Measurements from ENCODE around the gene PPT2. TPM values are rescaled to one million over a fixed set of nuclear protein-coding genes. Genes with fewer than 3 reads are reported as not detected.

Gene PPT2
- total RNA-seq, 3 donors from 2014 or later (not counting 1 experiment from before 2014, with no cell fraction given): 16.3 to 28.3 (median 19.0) TPM

GRCh38 chr6:32108094-32108627 is 45.8 kb upstream of the PPT2 start:
- 8% methylated on average over 15 of the region's 15 CpGs for WGBS (ENCODE audit: insufficient coverage)
- H3K4me3 ChIP-seq (ENCODE audit: low read length): no peak overlapping the region
- no peak overlapping the region for H3K27ac ChIP-seq (ENCODE audit: low read length)
- no peak for DNase-seq
- H3K9me3 ChIP-seq (ENCODE audit: control insufficient read depth, insufficient read depth, low read length): no peaks in the 10 kb centered on the region
- ATAC-seq: peak in 1 of 3 donors; percentile 11
- Mint-ChIP-seq H3K36me3 (no peaks in the 10 kb centered on the region), H3K4me3 (no peak overlapping the region), H3K4me1 (peaks cover 7 to 33% of the 10 kb centered on the region in 2 donors), H3K9me3 (no peaks in the 10 kb centered on the region), H3K27ac (no peak overlapping the region), H3K27me3 (ENCODE audit: low read depth in 2 of 2) (peaks cover 26 to 32% of the 10 kb centered on the region in 2 donors)
- no peaks in the 10 kb centered on the region for H3K36me3 ChIP-seq (ENCODE audit: control insufficient read depth, insufficient read depth, low read length)
- H3K27me3 ChIP-seq (ENCODE audit: control insufficient read depth, insufficient read depth, low read length): peaks cover 11% of the 10 kb centered on the region
- TF ChIP-seq CTCF (IDR thresholded peaks at IDR 0.05): no peak
- intact Hi-C loops (cut with micrococcal nuclease): no loop called here
- H3K4me1 ChIP-seq (ENCODE audit: control insufficient read depth, insufficient read depth, low read length): peaks cover 9% of the 10 kb centered on the region

GRCh38 chr6:32108727-32109113 is 45.2 kb upstream of the PPT2 start:
- H3K27ac Mint-ChIP-seq: no peak overlapping the region
- WGBS (ENCODE audit: insufficient coverage): 58% methylated on average over 6 of the region's 6 CpGs

GRCh38 chr6:32109114-32109764 is 44.7 kb upstream of the PPT2 start, which contains the start of gene TNXB:
Gene TNXB, minus strand, starts transcription at chr6:32109338. Its CDS starts 11,140 bp downstream, at chr6:32098198.
- Histone ChIP-seq H3K27me3 (ENCODE audit: control insufficient read depth, insufficient read depth, low read length) (peaks cover 11% of the 10 kb centered on the region), H3K36me3 (ENCODE audit: control insufficient read depth, insufficient read depth, low read length) (no peaks in the 10 kb centered on the region), H3K27ac (ENCODE audit: low read length) (no peak within 1 kb of the TSS), H3K4me3 (ENCODE audit: low read length) (no peak within 1 kb of the TSS), H3K9me3 (ENCODE audit: control insufficient read depth, insufficient read depth, low read length) (no peaks in the 10 kb centered on the region), H3K4me1 (ENCODE audit: control insufficient read depth, insufficient read depth, low read length) (peaks cover 9% of the 10 kb centered on the region)
- Mint-ChIP-seq H3K27me3 (ENCODE audit: low read depth in 2 of 2) (peaks cover 23 to 29% of the 10 kb centered on the region in 2 donors), H3K27ac (peak within 1 kb of the TSS in 1 of 2 donors; percentile 67), H3K36me3 (no peaks in the 10 kb centered on the region), H3K4me1 (peaks cover 7 to 33% of the 10 kb centered on the region in 2 donors), H3K9me3 (no peaks in the 10 kb centered on the region), H3K4me3 (no peak within 1 kb of the TSS)
- peak in 1 of 3 donors; percentile 34 for ATAC-seq
- 4% methylated on average over 11 of the region's 12 CpGs for WGBS (ENCODE audit: insufficient coverage)
- intact Hi-C loops (cut with micrococcal nuclease): no loop called here
- DNase-seq: no peak
- no peak for TF ChIP-seq CTCF (IDR thresholded peaks at IDR 0.05)

More at GRCh38 chr6:32108727-32109113, 45.2 kb upstream of the PPT2 start:
- Mint-ChIP-seq H3K9me3 (no peaks in the 10 kb centered on the region), H3K4me3 (no peak overlapping the region), H3K4me1 (peaks cover 7 to 33% of the 10 kb centered on the region in 2 donors), H3K36me3 (no peaks in the 10 kb centered on the region), H3K27me3 (ENCODE audit: low read depth in 2 of 2) (peaks cover 24 to 32% of the 10 kb centered on the region in 2 donors)
- peaks cover 11% of the 10 kb centered on the region for H3K27me3 ChIP-seq (ENCODE audit: control insufficient read depth, insufficient read depth, low read length)
- DNase-seq (no peak), ATAC-seq (peak in 1 of 3 donors; percentile 11)
- H3K4me1 ChIP-seq (ENCODE audit: control insufficient read depth, insufficient read depth, low read length): peaks cover 9% of the 10 kb centered on the region
- intact Hi-C loops (cut with micrococcal nuclease): no loop called here
- H3K9me3 ChIP-seq (ENCODE audit: control insufficient read depth, insufficient read depth, low read length): no peaks in the 10 kb centered on the region
- H3K36me3 ChIP-seq (ENCODE audit: control insufficient read depth, insufficient read depth, low read length): no peaks in the 10 kb centered on the region
- TF ChIP-seq CTCF (IDR thresholded peaks at IDR 0.05): no peak
- no peak overlapping the region for H3K4me3 ChIP-seq (ENCODE audit: low read length)
- H3K27ac ChIP-seq (ENCODE audit: low read length): no peak overlapping the region

All from natural killer cell (primary cell).